Stomach (tissue), 9 donors: Measurements from ENCODE around the gene ATP7B. TPM values are rescaled to one million over a fixed set of nuclear protein-coding genes. Genes with fewer than 3 reads are reported as not detected.

Experiments used
- DNase-seq, 2 donors: peaks; one replicate each; pipeline versions ENCODE4 v3.0.0 to v3.0.0-alpha.2; 2013 to 2019
- H3K27ac ChIP-seq, 5 donors: fragments of 200-600 bp in 4 of 5; sonication (generic) in 4 of 5; one replicate each; pipeline ENCODE4 v1.5.1; 2013 to 2019; ENCODE audit warnings: mild to moderate bottlenecking in 1 of 5, moderate library complexity in 1 of 5
- H3K27me3 ChIP-seq, 3 donors: fragments of 200-600 bp; sonication (generic); one replicate each; pipeline ENCODE4 v1.5.1; 2017 to 2019; ENCODE audit warnings: mixed run types in 1 of 3
- H3K36me3 ChIP-seq, 4 donors: fragments of 200-600 bp; sonication (generic); 1 replicate in 3 of 4; 2 replicates in 1 of 4; pipeline ENCODE4 v1.5.1; 2016 to 2019
- H3K4me1 ChIP-seq, 4 donors: fragments of 200-600 bp; sonication (generic); one replicate each; pipeline ENCODE4 v1.5.1; 2016 to 2019
- H3K4me3 ChIP-seq, 4 donors: fragments of 200-600 bp; sonication (generic) in 3 of 4; one replicate each; pipeline ENCODE4 v1.5.1; 2016 to 2019; ENCODE audit warnings: mild to moderate bottlenecking in 1 of 4
- H3K9me3 ChIP-seq, 4 donors: fragments of 200-600 bp; sonication (generic); one replicate each; pipeline ENCODE4 v1.5.1; 2016 to 2019
- CTCF ChIP-seq, 7 experiments: fragments of 450-650 bp in 4 of 7; fragments of 200-600 bp in 3 of 7; sonication (generic) in 3 of 7; IDR thresholded peaks; one replicate each; pipeline ENCODE4 v1.5.1; 2016 to 2019; ENCODE audit warnings: antibody characterized with exemption in 7 of 7, control low read depth in 2 of 7, mild to moderate bottlenecking in 1 of 7
- EP300 ChIP-seq: sonication (generic); formaldehyde crosslinking; IDR thresholded peaks from one replicate; pipeline ENCODE4 v1.6.1; 2017; ENCODE audit warnings: antibody characterized with exemption
- POLR2A ChIP-seq, 4 donors: fragments of 450-650 bp; IDR thresholded peaks; one replicate each; pipeline ENCODE4 v1.6.1; 2016; ENCODE audit warnings: antibody characterized with exemption in 4 of 4, control low read depth in 2 of 4, mild to moderate bottlenecking in 1 of 4, moderate library complexity in 1 of 4
- POLR2AphosphoS5 ChIP-seq, 3 donors: sonication (generic); formaldehyde crosslinking; IDR thresholded peaks; one replicate each; pipeline ENCODE4 v1.6.1; 2016; ENCODE audit warnings: antibody characterized with exemption in 3 of 3
- WGBS, 5 donors: extraction: QIAGEN DNeasy Blood & Tissue Kit in 3 of 5; methylation state at CpG; one replicate each; pipeline versions ENCODE4 v1.1.5 to v1.1.7; 2013 to 2018; 5-methylcytosine and 5-hydroxymethylcytosine counted together
- intact Hi-C: fragments of 100-400 bp; cut with DNase I; formaldehyde crosslinking; loops from one replicate; pipeline ENCODE4 v1.15.1; 2023; ENCODE audit warnings: low total_unique reads
- polyA plus RNA-seq, 3 donors: library from polyadenylated mRNA; stranded (reverse); fragments of 200-250 nt; gene quantifications; one replicate each; pipeline ENCODE4 v1.2.3, GENCODE V29; 2013
- total RNA-seq, 5 donors: library from RNA; depleted of rRNA; stranded (reverse); fragments of >200 nt; gene quantifications; one replicate each; pipeline versions ENCODE4 v1.1.0 to v1.2.3, GENCODE V29; 2014 to 2016
- donor health status: healthy with polysubstance abuse.
- donor health status: Bipolar disorder and iron deficiency.
- donor health status: healthy.

ATP7B gene
- total and polyA plus RNA-seq, 8 donors: 0.62 to 21.0 (median 4.6) TPM

GRCh38 chr13:51966186-51966585 lies 45.1 kb downstream of the ATP7B start:
- no peak for TF ChIP-seq EP300
- no peak for TF ChIP-seq POLR2AphosphoS5 (IDR thresholded peaks at IDR 0.05)
- no peak for TF ChIP-seq POLR2A (IDR thresholded peaks at IDR 0.05)
- intact Hi-C loops: no loop called here
- Histone ChIP-seq H3K27ac (no peak overlapping the region), H3K9me3 (no peaks in the 10 kb centered on the region), H3K4me3 (no peak overlapping the region), H3K27me3 (no peaks in the 10 kb centered on the region), H3K4me1 (peaks cover 0 to 16% (median 10%) of the 10 kb centered on the region in 4 donors), H3K36me3 (peaks cover 0 to 27% (median 0%) of the 10 kb centered on the region in 4 donors)
- 91 to 96% (median 95%) methylated on average over 10 of the region's 10 CpGs for WGBS, 5 donors
- DNase-seq: no peak

- Histone ChIP-seq H3K4me1 (peaks cover 0 to 16% (median 7%) of the 10 kb centered on the region in 4 donors), H3K27ac (peak overlapping the region in 1 of 5 donors; percentile 14), H3K9me3 (no peaks in the 10 kb centered on the region), H3K27me3 (no peaks in the 10 kb centered on the region), H3K4me3 (no peak overlapping the region), H3K36me3 (peaks cover 0 to 34% (median 0%) of the 10 kb centered on the region in 4 donors)
- no peak for DNase-seq
- TF ChIP-seq CTCF (IDR thresholded peaks at IDR 0.05) (no peak), POLR2AphosphoS5 (IDR thresholded peaks at IDR 0.05) (no peak), POLR2A (IDR thresholded peaks at IDR 0.05) (no peak), EP300 (no peak)
- intact Hi-C loops: no loop called here
- 60 to 79% (median 73%) methylated on average over 5 of the region's 5 CpGs for WGBS, 5 donors
Observed at GRCh38 chr13:51961493-51962403, 49.5 kb downstream of the ATP7B start.

GRCh38 chr13:51960766-51961165 lies 50.5 kb downstream of the ATP7B start:
- intact Hi-C loops: no loop called here
- H3K9me3 ChIP-seq: no peaks in the 10 kb centered on the region
- peaks cover 0 to 33% (median 0%) of the 10 kb centered on the region in 4 donors for H3K36me3 ChIP-seq
- WGBS, 5 donors: 96 to 99% (median 98%) methylated on average over 4 of the region's 4 CpGs
- DNase-seq: no peak
- TF ChIP-seq CTCF (IDR thresholded peaks at IDR 0.05) (no peak), POLR2AphosphoS5 (IDR thresholded peaks at IDR 0.05) (no peak), POLR2A (IDR thresholded peaks at IDR 0.05) (no peak), EP300 (no peak)
- H3K4me3 ChIP-seq: no peak overlapping the region
- no peaks in the 10 kb centered on the region for H3K27me3 ChIP-seq
- H3K4me1 ChIP-seq: peaks cover 0 to 26% (median 7%) of the 10 kb centered on the region in 4 donors
- no peak overlapping the region for H3K27ac ChIP-seq

GRCh38 chr13:51959773-51960172 lies 51.5 kb downstream of the ATP7B start:
- no peak for TF ChIP-seq POLR2AphosphoS5 (IDR thresholded peaks at IDR 0.05)
- no peak for TF ChIP-seq CTCF (IDR thresholded peaks at IDR 0.05)
- TF ChIP-seq EP300: no peak
- TF ChIP-seq POLR2A (IDR thresholded peaks at IDR 0.05): no peak
- no peaks in the 10 kb centered on the region for H3K27me3 ChIP-seq
- H3K27ac ChIP-seq: no peak overlapping the region
- intact Hi-C loops: no loop called here
- peak in 1 of 2 donors; percentile 59 for DNase-seq
- H3K9me3 ChIP-seq: no peaks in the 10 kb centered on the region
- H3K36me3 ChIP-seq: peaks cover 0 to 39% (median 2%) of the 10 kb centered on the region in 4 donors
- peaks cover 0 to 34% (median 7%) of the 10 kb centered on the region in 4 donors for H3K4me1 ChIP-seq
- no peak overlapping the region for H3K4me3 ChIP-seq
- WGBS, 5 donors: 69 to 89% (median 88%) methylated on average over 3 of the region's 3 CpGs
